Neural crest cell (in vitro differentiated cells): Measurements from ENCODE around the gene SBF2. TPM values are rescaled to one million over a fixed set of nuclear protein-coding genes. Genes with fewer than 3 reads are reported as not detected.

Experiments used
- DNase-seq: peaks from one replicate; pipeline ENCODE4 v3.0.0; 2021; ENCODE audit warnings: low read depth, mixed read lengths, low spot score
- H3K27ac Mint-ChIP-seq: one replicate; pipeline ENCODE4 v1.8.0; 2021; ENCODE audit warnings: mild to moderate bottlenecking, mixed read lengths; ENCODE audit not compliant: unreplicated experiment
- H3K27me3 Mint-ChIP-seq: 2 replicates; pipeline ENCODE4 v1.8.0; 2021; ENCODE audit warnings: low read depth, mild to moderate bottlenecking, mixed read lengths
- H3K36me3 Mint-ChIP-seq: 2 replicates; pipeline ENCODE4 v1.8.0; 2021; ENCODE audit warnings: low read depth, mild to moderate bottlenecking, mixed read lengths
- H3K4me1 Mint-ChIP-seq: 2 replicates; pipeline ENCODE4 v1.8.0; 2021; ENCODE audit warnings: mixed read lengths
- H3K4me3 Mint-ChIP-seq: one replicate; pipeline ENCODE4 v1.8.0; 2021; ENCODE audit warnings: mild to moderate bottlenecking, mixed read lengths
- H3K9me3 Mint-ChIP-seq: 2 replicates; pipeline ENCODE4 v1.8.0; 2021; ENCODE audit warnings: mixed read lengths
- total RNA-seq: library from RNA; stranded (reverse); gene quantifications from 2 replicates; pipeline ENCODE4 v1.2.1, GENCODE V29; 2021
- TF ChIP-seq, protein P1 (sequence below): fragments of 200-600 bp; sonication (generic); conservative IDR thresholded peaks from 2 replicates; pipeline ENCODE4 v1.5.0; 2021; ENCODE audit warnings: antibody characterized with exemption, mild to moderate bottlenecking

The SBF2 gene
- total RNA-seq, 1 donor from 2014 or later = 30.2 TPM

DNA sequence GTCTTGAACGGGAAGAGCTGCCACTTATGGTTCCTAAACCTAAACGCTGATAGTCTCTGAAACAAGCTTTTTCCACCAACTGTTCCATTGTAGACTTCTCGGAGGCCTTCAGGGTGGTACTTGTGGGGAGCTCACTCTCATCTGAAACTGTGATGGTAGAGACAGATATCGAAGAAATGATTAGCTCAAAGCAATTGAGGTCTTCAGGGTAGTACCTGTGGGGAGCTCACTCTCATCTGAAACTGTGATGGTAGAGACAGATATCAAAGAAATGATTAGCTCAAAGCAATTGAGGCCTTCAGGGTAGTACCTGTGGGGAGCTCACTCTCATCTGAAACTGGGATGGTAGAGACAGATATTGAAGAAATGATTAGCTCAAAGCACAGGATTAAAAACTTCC is 454.5 kb downstream of the SBF2 start:
- no peak for DNase-seq
- Mint-ChIP-seq H3K27me3 (no peaks in the 10 kb centered on the region), H3K27ac (no peak overlapping the region), H3K4me1 (no peaks in the 10 kb centered on the region), H3K36me3 (peaks cover 9% of the 10 kb centered on the region), H3K4me3 (no peak overlapping the region), H3K9me3 (no peaks in the 10 kb centered on the region)
- TF ChIP-seq, protein P1, sequence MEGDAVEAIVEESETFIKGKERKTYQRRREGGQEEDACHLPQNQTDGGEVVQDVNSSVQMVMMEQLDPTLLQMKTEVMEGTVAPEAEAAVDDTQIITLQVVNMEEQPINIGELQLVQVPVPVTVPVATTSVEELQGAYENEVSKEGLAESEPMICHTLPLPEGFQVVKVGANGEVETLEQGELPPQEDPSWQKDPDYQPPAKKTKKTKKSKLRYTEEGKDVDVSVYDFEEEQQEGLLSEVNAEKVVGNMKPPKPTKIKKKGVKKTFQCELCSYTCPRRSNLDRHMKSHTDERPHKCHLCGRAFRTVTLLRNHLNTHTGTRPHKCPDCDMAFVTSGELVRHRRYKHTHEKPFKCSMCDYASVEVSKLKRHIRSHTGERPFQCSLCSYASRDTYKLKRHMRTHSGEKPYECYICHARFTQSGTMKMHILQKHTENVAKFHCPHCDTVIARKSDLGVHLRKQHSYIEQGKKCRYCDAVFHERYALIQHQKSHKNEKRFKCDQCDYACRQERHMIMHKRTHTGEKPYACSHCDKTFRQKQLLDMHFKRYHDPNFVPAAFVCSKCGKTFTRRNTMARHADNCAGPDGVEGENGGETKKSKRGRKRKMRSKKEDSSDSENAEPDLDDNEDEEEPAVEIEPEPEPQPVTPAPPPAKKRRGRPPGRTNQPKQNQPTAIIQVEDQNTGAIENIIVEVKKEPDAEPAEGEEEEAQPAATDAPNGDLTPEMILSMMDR = no peak

DNA sequence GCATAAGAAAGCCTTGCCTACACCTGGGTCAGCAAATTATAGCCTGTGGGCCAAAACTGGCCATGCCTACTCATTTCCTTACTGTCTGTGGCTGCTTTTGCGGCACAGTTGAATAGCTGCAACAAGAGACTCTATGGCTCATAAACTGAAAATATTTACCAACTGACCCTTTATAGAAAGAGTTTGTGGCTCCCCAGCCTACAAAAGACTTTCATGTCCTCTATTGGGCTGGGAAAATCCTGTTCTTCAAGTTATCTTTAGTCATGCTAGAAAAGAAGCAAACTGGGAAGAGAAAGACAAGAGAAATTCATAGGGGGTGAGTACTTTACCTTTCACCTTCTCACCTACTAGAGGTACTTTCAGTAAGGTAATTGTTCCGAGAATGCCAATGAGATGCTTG is 455.1 kb downstream of the SBF2 start:
- no peaks in the 10 kb centered on the region for H3K27me3 Mint-ChIP-seq
- no peak overlapping the region for H3K4me3 Mint-ChIP-seq
- H3K27ac Mint-ChIP-seq = no peak overlapping the region
- DNase-seq = no peak
- TF ChIP-seq, protein P1 = no peak
- no peaks in the 10 kb centered on the region for H3K9me3 Mint-ChIP-seq
- H3K4me1 Mint-ChIP-seq = no peaks in the 10 kb centered on the region
- H3K36me3 Mint-ChIP-seq = peaks cover 12% of the 10 kb centered on the region

DNA sequence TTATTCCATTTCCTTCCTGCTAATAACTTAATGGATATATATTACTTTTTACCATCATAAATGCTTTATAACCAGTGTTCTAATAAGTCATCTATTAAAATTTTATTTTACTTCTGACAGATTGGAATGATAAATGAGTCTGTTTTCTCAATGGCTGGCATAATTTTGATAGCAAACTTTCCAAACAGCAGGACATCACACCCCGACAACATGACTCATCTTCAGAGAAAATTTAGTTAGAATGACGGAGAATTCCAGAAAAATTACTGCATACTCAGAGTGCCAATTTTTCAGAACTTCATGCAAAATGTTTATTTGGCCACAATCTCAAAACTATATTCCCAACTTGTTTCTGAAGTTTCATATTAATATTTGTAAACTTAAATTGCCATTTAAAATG is 455.8 kb downstream of the SBF2 start:
- Mint-ChIP-seq H3K4me3 (no peak overlapping the region), H3K4me1 (no peaks in the 10 kb centered on the region), H3K27ac (no peak overlapping the region), H3K27me3 (no peaks in the 10 kb centered on the region), H3K9me3 (no peaks in the 10 kb centered on the region), H3K36me3 (peaks cover 12% of the 10 kb centered on the region)
- TF ChIP-seq, protein P1 = no peak
- no peak for DNase-seq

DNA sequence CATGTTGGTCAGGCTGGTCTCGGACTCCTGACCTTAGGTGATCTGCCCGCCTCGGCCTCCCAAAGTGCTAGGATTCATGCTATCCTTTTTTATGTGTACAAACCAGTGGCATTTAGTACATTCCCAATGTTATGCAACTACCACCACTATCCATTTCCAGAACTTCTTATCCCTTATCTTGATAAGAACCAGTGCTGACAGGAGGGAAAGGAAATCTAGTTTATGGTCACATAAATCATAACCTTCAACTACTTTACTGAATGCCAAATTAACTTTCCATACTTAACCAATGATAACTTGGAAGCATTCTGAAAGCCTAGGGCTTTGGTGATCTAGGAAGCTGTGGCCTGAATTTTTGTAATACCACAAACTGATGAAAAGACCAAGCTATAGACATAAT is 459.7 kb downstream of the SBF2 start:
- TF ChIP-seq, protein P1 = no peak
- no peak for DNase-seq
- Mint-ChIP-seq H3K4me3 (no peak overlapping the region), H3K36me3 (peaks cover 8% of the 10 kb centered on the region), H3K27ac (no peak overlapping the region), H3K27me3 (no peaks in the 10 kb centered on the region), H3K4me1 (no peaks in the 10 kb centered on the region), H3K9me3 (no peaks in the 10 kb centered on the region)

DNA sequence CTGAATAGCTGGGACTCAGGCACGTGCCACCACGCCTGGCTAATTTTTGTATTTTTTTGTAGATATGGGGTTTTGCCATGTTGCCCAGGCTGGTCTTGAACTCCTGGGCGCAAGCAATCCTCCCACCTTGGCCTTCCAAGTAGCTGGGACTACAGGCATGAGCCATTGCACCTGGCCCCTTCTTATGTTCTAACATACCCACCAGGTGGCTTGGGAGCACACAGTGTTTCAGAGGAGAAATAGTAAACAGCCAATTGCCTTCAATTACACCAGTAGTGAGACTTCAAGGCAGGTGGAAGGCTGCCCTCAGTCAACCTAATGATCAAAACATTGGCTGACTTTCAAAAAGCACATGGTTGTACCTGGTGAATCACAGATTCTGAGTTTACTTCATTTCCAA is 462.9 kb downstream of the SBF2 start:
- Mint-ChIP-seq H3K4me3 (no peak overlapping the region), H3K27me3 (no peaks in the 10 kb centered on the region), H3K4me1 (no peaks in the 10 kb centered on the region), H3K27ac (no peak overlapping the region), H3K9me3 (no peaks in the 10 kb centered on the region), H3K36me3 (peaks cover 4% of the 10 kb centered on the region)
- TF ChIP-seq, protein P1 = no peak
- no peak for DNase-seq

DNA sequence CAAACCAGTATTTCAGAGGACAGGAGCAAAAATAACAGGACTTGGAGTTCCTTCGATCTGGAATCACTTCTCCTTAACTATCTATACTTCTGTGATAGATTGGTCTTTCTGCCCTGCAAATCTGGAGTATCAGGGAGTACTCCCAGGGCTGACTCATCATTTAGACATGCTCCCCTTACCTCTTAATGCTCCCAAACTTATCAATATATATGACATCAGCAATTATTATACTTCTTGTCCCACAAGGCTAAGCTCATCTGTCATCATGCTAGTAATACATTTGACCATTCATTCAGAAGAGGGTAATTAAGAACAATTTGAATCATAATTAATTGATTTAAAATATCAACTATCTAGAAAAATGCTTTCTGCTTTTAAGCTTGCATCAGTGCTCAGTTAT is 466.3 kb downstream of the SBF2 start:
- Mint-ChIP-seq H3K4me1 (no peaks in the 10 kb centered on the region), H3K9me3 (no peaks in the 10 kb centered on the region), H3K27me3 (no peaks in the 10 kb centered on the region), H3K4me3 (no peak overlapping the region), H3K36me3 (peaks cover 3% of the 10 kb centered on the region), H3K27ac (no peak overlapping the region)
- TF ChIP-seq, protein P1 = no peak
- DNase-seq = no peak
